ENCODE results near the gene RBBP5.

The RBBP5 gene, protein sequence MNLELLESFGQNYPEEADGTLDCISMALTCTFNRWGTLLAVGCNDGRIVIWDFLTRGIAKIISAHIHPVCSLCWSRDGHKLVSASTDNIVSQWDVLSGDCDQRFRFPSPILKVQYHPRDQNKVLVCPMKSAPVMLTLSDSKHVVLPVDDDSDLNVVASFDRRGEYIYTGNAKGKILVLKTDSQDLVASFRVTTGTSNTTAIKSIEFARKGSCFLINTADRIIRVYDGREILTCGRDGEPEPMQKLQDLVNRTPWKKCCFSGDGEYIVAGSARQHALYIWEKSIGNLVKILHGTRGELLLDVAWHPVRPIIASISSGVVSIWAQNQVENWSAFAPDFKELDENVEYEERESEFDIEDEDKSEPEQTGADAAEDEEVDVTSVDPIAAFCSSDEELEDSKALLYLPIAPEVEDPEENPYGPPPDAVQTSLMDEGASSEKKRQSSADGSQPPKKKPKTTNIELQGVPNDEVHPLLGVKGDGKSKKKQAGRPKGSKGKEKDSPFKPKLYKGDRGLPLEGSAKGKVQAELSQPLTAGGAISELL

DNA sequence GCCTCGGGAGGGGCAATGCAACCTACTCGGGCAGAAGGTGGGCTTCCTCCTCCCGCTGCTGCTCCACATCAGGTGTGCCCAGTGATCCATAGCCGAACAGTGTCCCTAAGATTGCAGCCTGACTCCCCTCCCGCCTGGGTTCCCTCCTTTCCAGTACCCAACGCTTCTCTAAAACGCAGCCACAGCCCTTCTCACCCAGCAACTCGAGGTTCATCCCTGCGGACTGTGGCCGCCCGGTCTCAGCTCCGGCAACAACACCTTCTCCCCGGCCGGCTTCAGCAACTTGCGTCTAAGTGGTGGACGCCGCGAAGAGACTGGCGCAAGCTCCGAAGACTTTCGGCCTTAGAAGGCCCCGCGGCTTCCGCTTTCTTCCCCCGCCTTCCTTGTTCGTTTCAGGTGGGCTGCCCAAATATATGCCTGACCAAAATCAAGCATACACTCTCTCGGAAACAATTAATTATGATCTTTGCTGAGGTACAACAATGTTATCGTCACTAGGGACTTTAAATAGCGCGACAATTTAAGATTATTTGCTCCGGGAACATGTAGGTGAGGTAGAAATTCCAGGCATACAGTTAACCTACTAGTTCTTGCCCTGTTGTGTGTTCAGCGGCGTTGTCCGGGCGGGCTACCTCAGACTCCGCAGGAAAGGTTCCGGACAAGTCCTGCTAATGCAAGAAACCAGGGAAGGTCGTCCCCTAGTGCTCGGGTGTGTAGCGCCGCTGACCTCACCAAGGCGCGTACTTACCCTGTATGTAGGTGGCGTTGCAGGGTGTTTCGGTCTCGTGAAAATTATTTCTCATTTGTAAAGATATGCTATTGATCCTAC lies at the start of gene RBBP5:
RBBP5 (minus strand) TSS at position 319 of the 829 bp plus-strand sequence; CDS start at position 214, 105 bp downstream.
- TF ChIP-seq, protein P1, sequence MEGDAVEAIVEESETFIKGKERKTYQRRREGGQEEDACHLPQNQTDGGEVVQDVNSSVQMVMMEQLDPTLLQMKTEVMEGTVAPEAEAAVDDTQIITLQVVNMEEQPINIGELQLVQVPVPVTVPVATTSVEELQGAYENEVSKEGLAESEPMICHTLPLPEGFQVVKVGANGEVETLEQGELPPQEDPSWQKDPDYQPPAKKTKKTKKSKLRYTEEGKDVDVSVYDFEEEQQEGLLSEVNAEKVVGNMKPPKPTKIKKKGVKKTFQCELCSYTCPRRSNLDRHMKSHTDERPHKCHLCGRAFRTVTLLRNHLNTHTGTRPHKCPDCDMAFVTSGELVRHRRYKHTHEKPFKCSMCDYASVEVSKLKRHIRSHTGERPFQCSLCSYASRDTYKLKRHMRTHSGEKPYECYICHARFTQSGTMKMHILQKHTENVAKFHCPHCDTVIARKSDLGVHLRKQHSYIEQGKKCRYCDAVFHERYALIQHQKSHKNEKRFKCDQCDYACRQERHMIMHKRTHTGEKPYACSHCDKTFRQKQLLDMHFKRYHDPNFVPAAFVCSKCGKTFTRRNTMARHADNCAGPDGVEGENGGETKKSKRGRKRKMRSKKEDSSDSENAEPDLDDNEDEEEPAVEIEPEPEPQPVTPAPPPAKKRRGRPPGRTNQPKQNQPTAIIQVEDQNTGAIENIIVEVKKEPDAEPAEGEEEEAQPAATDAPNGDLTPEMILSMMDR (IDR thresholded peaks at IDR 0.05; ENCODE audit: extremely low read depth, missing control alignments) = peak; percentile 94
- DNase-seq (ENCODE audit: low spot score) = peak; percentile 85

DNA sequence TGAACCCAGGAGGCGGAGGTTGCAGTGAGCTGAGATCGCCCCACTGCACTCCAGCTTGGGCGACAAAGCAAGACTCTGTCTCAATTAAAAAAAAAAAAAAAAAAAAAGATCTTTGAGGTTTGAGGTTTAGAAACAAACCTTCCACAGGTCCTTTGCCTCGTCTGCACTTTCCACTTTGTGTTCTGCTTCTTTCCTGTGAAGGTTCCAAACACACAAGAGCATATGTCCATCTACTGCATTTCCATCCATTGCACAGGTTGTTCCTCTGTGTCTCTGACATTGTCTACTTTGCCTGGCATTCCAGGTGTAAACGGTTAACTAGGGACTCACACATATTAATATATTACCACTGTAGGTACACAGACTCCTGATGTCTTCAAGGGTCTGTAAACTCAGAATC lies 49.6 kb upstream of the RBBP5 start:
- no peak for DNase-seq (ENCODE audit: low spot score)
- TF ChIP-seq, protein P1 (IDR thresholded peaks at IDR 0.05; ENCODE audit: extremely low read depth, missing control alignments) = no peak

DNA sequence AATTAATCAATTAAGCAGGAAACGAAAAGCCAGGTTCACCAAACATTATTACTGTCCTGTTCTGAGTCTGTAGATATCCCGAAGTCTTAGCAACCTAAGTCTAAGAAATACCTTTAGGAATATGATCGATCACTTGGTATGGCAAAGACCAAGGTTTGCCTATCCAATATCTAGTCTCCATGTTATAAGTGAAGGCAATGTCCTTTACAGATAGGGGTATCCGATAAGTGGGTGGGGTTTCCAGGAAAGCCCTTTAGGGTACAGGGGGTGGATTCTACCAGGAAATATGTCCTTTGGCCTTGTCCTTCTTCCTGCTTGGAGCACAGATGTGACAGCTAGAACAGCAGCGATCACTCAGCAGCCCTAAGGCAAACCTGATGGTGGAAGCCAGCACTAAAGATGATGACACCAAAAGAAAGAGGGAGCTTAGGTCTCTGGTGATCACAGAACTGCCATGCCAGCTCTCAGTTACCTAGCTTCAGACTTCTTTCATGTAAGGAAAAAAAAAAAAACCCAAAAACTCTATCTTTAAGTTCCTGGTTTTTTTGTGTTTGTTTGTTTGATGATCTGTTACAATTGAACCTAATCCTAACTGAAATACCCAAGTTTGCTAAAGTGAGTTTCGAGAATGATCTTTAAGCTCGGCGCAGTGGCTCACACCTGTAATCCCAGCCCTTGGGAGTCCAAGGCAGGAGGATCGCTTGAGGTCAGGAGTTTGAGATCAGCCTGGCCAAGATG lies 48.9 kb upstream of the RBBP5 start:
- TF ChIP-seq, protein P1 (IDR thresholded peaks at IDR 0.05; ENCODE audit: extremely low read depth, missing control alignments) = no peak
- DNase-seq (ENCODE audit: low spot score) = no peak

DNA sequence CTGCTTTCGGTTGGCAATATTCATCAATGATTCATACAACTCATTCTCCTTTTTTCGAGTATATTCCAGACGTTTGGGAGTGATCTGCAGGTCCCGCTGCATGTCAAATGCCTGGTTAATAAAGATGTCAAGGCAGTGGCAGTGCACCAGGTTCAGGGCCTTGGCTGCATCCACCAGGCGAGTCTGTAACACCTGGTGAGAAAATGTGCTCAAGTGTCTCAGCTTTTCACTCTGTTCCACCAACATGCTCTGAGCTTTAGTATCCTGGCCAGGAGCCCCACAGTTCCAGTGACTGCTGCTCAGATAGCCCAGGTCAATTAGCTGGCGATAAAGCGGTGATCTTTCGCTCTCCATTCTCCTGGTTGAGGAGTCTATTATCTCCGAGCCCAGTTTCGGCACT lies 47.5 kb upstream of the RBBP5 start:
- no peak for DNase-seq (ENCODE audit: low spot score)
- TF ChIP-seq, protein P1 (IDR thresholded peaks at IDR 0.05; ENCODE audit: extremely low read depth, missing control alignments) = no peak

DNA sequence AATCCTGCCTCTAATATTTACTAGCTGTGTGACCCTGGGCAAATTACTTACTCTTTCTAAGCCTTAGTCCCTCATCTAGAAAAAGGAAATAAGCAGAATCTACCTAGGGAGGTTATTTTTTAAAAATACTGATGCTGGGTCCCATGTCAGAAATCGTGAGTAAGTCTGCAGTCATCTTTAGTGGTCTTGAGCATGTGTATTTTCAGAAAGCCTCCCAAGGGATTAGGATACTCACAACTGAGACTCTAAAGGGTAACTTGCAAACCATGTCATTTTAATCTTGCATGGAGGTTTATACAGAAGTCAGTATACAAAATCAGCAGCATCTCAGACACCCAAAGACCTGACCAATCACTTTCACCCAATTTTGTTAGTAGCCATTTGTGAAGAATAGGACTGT lies 46.5 kb upstream of the RBBP5 start:
- TF ChIP-seq, protein P1 (IDR thresholded peaks at IDR 0.05; ENCODE audit: extremely low read depth, missing control alignments) = no peak
- no peak for DNase-seq (ENCODE audit: low spot score)

DNA sequence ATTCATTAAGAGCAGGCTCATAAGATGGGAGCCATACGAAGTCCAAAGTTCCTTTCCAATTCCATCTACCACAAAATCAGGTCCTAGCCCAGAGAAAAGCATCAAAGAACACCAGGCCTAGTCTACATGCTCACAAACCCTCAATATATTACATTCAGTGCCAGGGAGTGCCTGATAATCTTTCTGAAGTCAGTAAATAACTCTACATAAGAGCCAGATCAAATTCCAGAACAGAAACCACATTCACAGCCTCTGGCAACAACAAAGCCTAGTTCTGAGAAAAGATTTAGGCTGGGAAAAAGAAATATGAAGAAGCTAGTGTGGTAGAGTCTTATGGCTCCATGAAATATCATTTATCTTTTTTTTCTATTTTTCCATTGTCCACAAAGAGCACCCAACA lies 40.5 kb upstream of the RBBP5 start:
- TF ChIP-seq, protein P1 (IDR thresholded peaks at IDR 0.05; ENCODE audit: extremely low read depth, missing control alignments) = no peak
- no peak for DNase-seq (ENCODE audit: low spot score)
